DND-41 (cell line): ENCODE measurements around the gene S100PBP.

Source experiments
- ATAC-seq: fragments of 200-7000 bp; cut with Tn5 transposase; 3 replicates; pipeline ENCODE4 v1.9.1; 2021; ENCODE audit warnings: low read depth; ENCODE audit not compliant: insufficient read depth
- DNase-seq: peaks from one replicate; pipeline ENCODE4 v3.0.0-alpha.2; 2020
- H2AFZ ChIP-seq: 2 replicates; pipeline ENCODE4 v1.6.0; 2012; ENCODE audit warnings: low read depth, low read length
- H3K27ac ChIP-seq: 2 replicates; pipeline ENCODE4 v1.5.1; 2012; ENCODE audit warnings: low read length, inconsistent platforms
- H3K27me3 ChIP-seq: fragments of 200-600 bp; sonication (generic); 2 replicates; pipeline ENCODE4 v1.6.0; 2012; ENCODE audit warnings: low read length, mild to moderate bottlenecking, inconsistent platforms; ENCODE audit not compliant: insufficient read depth, poor library complexity
- H3K36me3 ChIP-seq: 2 replicates; pipeline ENCODE4 v1.5.1; 2012; ENCODE audit warnings: low read length, inconsistent platforms; ENCODE audit not compliant: insufficient read depth
- H3K4me1 ChIP-seq: 2 replicates; pipeline ENCODE4 v1.5.1; 2012; ENCODE audit warnings: mild to moderate bottlenecking, low read length; ENCODE audit not compliant: insufficient read depth
- H3K4me2 ChIP-seq: 2 replicates; pipeline ENCODE4 v1.6.0; 2012; ENCODE audit warnings: mild to moderate bottlenecking, moderate library complexity, low read length, inconsistent platforms; ENCODE audit not compliant: insufficient read depth
- H3K4me3 ChIP-seq, 2 experiments: fragments of 200-600 bp in 1 of 2; shearing (Covaris generic) in 1 of 2; 2 replicates each; pipeline ENCODE4 v1.5.1; 2012 to 2016; ENCODE audit warnings: inconsistent platforms in 2 of 2, low read length in 2 of 2, mild to moderate bottlenecking in 2 of 2, low read depth in 1 of 2, moderate library complexity in 1 of 2
- H3K79me2 ChIP-seq: 2 replicates; pipeline ENCODE4 v1.6.0; 2012; ENCODE audit warnings: low read length, inconsistent platforms; ENCODE audit not compliant: insufficient read depth
- H3K9ac ChIP-seq: 2 replicates; pipeline ENCODE4 v1.6.0; 2012; ENCODE audit warnings: low read depth, mild to moderate bottlenecking, inconsistent platforms, low read length, moderate library complexity
- H3K9me3 ChIP-seq: 2 replicates; pipeline ENCODE4 v1.5.1; 2012; ENCODE audit warnings: low read length, moderate library complexity, mild to moderate bottlenecking, inconsistent platforms; ENCODE audit not compliant: insufficient read depth, severe bottlenecking
- H4K20me1 ChIP-seq: 2 replicates; pipeline ENCODE4 v1.6.0; 2012; ENCODE audit warnings: low read length; ENCODE audit not compliant: insufficient read depth
- CTCF ChIP-seq: IDR thresholded peaks from 2 replicates; pipeline ENCODE4 v1.5.1; 2012; ENCODE audit warnings: borderline replicate concordance, low read length, moderate library complexity, mild to moderate bottlenecking; ENCODE audit not compliant: poor library complexity, severe bottlenecking; ENCODE audit errors: extremely low read depth
- EZH2 ChIP-seq: IDR thresholded peaks from 3 replicates; pipeline ENCODE4 v1.6.1; 2012; ENCODE audit warnings: borderline replicate concordance, low read depth, mild to moderate bottlenecking, moderate library complexity, low read length, inconsistent platforms; ENCODE audit not compliant: severe bottlenecking

Gene S100PBP

GRCh38 chr1:32828341-32828740 is 10.9 kb downstream of the S100PBP start:
- no peak overlapping the region for H3K27ac ChIP-seq
- H3K9ac ChIP-seq = no peak overlapping the region
- H3K36me3 ChIP-seq = peaks cover 75% of the 10 kb centered on the region
- no peaks in the 10 kb centered on the region for H3K4me1 ChIP-seq
- DNase-seq (no peak), ATAC-seq (no peak)
- H3K9me3 ChIP-seq = no peaks in the 10 kb centered on the region
- H3K27me3 ChIP-seq = no peaks in the 10 kb centered on the region
- H2AFZ ChIP-seq = no peak overlapping the region
- H3K4me2 ChIP-seq = no peak overlapping the region
- no peak overlapping the region for H3K4me3 ChIP-seq
- no peaks in the 10 kb centered on the region for H4K20me1 ChIP-seq
- TF ChIP-seq EZH2 = no peak
- peak; percentile 43 for TF ChIP-seq CTCF
- peaks cover 11% of the 10 kb centered on the region for H3K79me2 ChIP-seq

GRCh38 chr1:32830092-32830852 is 12.8 kb downstream of the S100PBP start:
- Histone ChIP-seq H3K36me3 (peaks cover 82% of the 10 kb centered on the region), H3K4me2 (no peak overlapping the region)

GRCh38 chr1:32831878-32832277 is 14.4 kb downstream of the S100PBP start:
- no peak for DNase-seq
- Histone ChIP-seq H3K4me1 (no peaks in the 10 kb centered on the region), H3K4me3 (no peak overlapping the region), H2AFZ (no peak overlapping the region), H3K9ac (no peak overlapping the region), H4K20me1 (no peaks in the 10 kb centered on the region), H3K9me3 (no peaks in the 10 kb centered on the region), H3K79me2 (no peaks in the 10 kb centered on the region), H3K4me2 (no peak overlapping the region), H3K27me3 (no peaks in the 10 kb centered on the region), H3K27ac (no peak overlapping the region), H3K36me3 (peaks cover 79% of the 10 kb centered on the region)
- TF ChIP-seq CTCF (no peak), EZH2 (no peak)
- no peak for ATAC-seq

More at GRCh38 chr1:32830092-32830852, 12.8 kb downstream of the S100PBP start:
- Histone ChIP-seq H3K4me1 (no peaks in the 10 kb centered on the region), H3K27me3 (no peaks in the 10 kb centered on the region), H3K4me3 (no peak overlapping the region), H3K27ac (no peak overlapping the region), H3K9ac (no peak overlapping the region), H4K20me1 (no peaks in the 10 kb centered on the region), H2AFZ (no peak overlapping the region), H3K79me2 (no peaks in the 10 kb centered on the region; the same call in 1 of the 2 replicates), H3K9me3 (no peaks in the 10 kb centered on the region)
- DNase-seq = no peak
- ATAC-seq = no peak
- TF ChIP-seq CTCF = no peak
- TF ChIP-seq EZH2 = no peak
